GM04503 (cell line): ENCODE measurements around the gene MUC13.
A peak's percentile ranks its signal among the peaks of the same experiment; 100 is the strongest.

Experiments
- DNase-seq: peaks from one replicate; pipeline ENCODE4 v3.0.0-alpha.2; 2012; ENCODE audit warnings: low read depth

The MUC13 gene

DNA sequence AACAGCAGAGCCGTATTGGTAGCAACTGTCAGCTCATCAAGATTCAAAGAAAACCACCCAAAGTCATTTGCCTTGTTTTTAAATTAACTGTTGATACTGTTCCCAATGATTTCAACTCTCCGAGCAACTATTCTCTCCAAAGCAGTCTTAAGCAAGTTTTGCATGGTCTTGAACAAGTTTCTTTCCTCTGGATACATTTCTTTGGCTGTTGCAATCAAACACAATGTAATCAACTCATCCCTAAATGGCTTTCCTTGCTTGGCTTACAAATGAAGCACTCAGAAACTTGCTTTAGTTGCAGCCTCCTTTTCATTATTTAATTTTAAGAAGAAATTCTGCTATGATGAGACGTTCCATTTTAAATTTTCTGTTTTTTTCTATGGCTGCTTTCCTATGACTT, 15.5 kb upstream of the MUC13 start:
- no peak for DNase-seq

DNA sequence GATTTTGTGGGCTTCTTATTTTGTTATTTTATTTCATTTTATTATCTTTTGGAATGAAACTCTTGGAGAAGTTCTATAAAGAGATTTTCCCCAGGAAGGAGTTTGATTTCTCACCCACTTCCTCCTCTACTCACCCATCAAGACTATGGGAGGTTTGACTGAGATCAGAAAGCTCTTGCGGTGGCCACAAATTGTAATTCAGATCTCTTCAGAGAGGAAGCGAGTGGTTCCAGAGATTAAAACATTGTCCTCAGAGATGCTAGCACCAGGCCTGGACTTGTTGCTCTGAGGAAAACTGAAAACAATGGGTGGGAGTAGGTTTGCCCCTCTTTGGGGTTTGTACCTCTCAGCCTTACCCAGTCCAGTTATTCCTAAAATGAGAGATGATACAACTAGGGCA, 8.1 kb upstream of the MUC13 start:
- no peak for DNase-seq

DNA sequence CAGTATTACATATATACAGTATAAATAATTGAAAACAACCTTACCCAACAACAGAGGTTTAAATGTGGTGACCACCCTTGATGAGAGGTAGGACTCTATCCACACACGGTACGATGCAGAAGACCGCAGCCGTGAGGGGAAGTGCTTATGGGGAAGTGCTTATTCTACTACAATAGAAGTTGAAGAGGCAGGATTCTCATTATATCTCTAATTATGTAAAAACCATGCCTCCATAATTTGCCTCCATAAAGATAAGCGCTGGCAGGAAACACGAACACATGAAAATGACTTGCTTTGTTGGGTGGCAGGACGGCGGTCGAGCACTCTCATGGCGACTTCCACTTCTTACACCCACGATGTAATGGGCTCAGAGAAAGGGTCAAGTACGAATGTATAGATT, 7.2 kb upstream of the MUC13 start:
- DNase-seq = no peak

DNA sequence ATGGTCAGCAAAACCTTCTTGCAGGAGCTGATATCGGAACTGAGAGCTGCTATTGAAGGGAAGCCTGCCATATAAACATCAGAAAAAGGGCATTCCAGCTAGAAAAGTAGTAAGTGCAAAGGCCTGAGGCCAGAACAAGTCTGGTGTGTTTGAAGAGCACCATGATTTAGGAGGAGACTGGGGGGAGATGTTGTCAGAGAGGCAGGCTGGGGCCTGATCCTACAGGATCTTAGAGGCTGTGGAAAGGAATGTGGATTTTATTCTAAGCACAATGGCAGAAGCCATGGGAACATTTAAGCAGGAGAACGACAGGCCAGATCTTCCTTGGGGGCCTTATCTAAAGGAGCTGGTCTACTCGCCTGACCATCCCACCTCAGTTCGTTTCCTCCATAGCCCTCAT, 5.1 kb upstream of the MUC13 start:
- DNase-seq = no peak

DNA sequence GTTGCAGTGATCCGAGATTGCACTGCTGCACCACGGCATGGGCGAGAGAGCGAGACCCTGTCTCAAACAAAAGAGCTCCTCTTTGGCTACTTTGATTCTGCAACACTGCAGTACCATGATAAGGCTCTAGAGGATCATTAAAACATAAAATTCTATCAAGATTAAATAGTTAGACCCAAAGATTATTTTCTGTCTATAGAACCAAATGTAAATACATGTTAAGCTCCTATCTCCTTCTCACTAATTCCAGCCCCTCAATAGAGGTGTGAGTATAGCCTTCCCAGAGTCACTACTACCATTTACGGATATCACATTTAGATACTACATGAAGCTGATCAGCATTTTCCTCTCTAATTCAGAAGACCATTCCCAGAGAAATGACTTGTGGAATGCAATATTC, 4.3 kb upstream of the MUC13 start:
- DNase-seq = no peak

DNA sequence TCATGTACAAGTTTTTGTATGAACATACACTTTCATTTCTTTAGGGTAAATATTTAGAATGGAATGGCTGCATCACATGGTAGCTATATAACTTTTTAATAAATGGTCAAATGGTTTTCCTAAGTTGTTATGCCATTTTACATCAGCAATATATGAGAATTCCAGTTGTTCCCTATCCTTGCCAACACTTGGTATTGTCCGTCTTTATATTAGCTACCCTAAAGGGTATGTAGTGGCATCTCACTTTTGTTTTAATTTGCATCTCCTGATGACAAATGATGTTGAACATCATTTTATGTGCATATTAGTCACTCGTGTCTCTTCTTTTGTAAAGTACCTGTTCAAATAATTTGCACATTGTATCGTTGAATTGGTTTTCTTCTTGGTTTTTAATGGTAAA, 2.5 kb upstream of the MUC13 start:
- no peak for DNase-seq

DNA sequence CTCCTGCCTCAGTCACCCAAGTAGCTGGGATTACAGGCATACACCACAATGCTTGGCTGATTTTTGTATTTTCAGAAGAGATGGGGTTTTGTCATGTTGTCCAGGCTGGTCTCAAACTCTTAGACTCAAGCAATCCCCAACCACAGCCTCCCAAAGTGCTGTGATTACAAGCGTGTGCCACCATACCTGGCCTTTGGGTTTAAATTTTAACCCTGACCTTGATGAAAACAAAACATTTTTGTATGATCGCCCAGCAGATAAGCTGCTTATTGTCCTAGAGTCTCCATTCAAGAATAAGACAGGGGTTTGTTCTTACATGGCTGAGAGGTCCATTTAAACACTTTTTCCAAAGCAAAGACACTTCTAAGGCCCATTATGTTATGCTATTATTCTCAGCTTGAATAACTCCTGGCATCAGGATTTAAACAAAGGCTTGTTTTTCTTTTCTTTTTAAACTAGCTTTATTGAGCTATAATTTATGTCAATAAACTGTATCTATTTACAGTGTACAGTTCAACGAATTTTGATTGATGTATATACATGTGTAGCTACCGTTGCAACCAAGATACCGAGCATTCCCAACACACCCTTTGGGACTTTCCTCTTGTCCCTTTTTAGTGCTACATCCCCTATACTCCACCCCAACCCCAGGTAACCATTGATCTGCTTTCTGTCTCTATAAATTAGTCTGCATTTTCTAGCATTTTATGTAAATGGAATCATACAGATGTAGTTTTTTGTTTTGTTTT, 1.4 kb upstream of the MUC13 start:
- no peak for DNase-seq

DNA sequence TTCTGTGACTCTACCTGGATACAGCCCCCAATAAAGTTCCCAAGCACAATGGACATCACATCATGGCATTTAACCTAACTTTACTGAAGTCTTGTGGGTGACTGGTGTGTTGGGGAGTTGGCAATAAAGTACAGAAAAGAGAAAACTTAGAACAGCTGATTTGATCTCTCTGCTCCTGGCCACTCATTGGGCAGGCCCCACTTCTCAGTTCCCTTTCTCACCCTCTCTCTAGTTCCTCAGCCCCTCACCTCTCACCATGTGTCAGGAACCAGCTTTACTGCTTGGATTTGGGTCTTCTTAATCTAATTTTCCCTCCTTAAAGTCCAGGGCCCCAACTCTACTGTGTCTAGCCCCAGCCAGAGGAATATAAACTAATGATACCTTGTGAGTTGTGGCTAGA, 713 bp upstream of the MUC13 start:
- DNase-seq = no peak

DNA sequence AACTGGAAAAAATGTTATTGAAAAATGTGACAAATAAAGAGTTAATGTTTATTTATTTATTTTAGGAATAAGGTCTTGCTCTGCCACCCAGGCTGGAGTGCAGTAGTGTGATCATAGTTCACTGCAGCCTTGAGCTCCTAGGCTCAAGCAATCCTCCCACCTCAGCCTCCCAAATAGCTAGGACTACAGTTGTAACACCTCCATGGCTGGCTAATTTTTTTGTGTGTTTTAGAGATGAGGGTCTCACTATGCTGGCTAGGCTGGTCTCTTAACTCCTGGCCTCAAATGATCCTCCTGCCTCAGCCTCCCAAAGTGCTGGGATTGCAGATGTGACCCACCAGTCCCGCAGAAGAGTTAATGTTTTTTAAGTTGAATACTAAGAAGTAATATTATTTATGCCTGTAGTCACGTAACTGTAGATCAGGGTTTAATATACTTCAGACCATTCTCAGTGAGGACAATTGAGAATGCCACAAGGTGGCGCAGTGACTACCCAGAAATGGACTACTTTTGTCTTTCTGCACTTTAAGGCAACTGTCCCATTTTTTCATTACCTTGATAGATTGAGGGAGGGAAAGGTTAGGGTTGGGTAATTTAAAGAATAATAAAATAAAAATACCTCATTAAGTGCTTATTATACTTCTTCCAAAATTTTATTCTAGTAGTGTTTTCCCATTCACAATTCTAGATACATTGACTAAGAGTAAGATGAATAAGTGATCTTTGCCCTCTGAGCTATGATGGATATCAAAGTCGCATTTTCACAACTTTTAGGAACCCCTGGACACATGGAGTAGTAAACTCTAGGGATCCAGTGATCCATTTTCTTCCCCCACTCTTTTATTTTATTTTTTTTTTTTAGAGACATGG, 6.0 kb downstream of the MUC13 start:
- DNase-seq = no peak

DNA sequence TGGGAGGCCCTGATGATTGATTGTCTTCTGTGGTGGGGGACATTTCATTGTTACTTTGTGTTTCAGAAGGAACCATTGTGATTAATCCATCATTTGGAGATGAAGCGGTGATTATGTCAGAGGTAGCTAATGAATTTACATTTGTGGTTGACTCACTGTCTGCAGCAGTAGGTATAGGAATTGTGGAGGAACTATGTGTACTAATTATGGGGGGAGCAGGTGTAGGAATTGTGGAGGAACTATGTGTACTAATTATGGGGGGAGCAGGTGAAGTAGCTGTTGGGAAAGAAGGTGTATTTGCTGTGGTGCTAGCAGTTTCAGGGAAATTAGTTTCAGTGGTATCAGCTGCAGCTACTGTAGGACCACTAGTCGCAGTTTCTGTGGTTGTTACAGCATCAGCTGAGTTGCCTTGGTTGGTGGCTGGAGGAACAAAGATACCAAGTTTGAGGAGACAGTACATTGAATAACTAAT, 6.9 kb downstream of the MUC13 start:
- no peak for DNase-seq

DNA sequence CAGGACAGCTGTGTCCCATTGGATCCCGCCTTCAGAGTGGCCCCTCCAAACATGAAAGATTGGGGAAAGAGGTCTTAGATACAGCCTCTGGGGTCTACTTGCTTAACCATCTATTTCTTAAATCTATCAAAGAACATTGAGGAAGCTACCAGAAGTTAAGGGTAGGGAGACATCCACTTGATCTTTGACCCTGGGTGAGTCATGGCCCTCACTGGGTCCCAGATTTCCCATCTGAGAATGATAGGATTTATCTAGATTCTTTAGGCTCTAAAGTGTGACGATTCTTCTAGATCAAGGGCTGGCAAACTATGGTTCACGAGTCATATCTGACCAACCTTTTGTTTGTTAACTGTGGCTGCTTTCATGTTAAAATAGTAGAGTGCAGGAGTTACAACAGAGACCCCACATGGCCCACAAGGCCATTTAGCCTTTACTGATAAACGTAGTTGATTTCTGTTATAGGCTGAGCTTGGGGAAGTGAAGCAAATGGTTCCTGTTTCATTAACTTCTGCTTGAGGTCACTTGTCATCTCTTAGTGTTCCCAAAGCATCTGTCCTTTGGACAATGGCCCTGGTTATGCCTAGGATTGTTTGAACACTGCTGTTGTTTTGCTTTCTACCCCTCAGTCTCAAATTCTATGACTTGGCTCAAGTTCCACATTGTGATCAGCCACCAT, 8.0 kb downstream of the MUC13 start:
- no peak for DNase-seq

DNA sequence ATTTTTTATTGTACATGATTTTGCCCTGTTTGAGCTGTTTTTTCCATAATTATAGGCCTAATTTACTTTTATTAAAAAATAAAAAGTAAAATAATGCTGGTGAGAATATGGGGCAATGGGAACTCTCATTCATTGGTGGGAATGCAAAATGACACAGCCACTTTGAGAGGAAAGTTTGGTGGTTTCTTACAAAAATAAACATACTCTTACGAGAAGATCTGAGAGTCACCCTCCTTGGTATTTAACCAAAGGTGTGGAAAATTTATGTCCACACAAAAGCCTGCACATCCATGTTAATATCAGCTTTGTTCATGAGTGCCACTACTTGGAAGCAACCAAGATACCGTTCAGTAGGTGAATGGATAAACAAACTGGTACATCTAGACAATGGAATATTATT, 9.8 kb downstream of the MUC13 start:
- DNase-seq = no peak

DNA sequence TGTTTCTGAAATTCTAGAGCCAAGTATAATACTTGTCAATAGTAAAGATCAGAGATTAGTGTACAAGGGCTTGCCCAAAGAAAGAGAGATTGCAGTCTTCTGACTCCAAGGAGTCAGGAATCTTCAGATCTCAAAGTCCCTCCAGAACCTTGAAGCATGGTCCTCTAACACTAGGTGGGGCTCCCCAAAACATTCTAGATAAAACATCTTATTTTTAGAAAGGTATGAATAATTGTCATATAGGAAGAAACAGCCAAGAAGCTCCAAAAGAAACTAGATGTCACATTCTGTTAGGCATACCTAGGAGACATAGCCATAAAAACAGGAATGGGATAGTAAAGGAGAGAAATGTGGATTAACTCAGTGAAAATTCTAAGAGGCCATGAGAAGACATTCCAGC, 10.7 kb downstream of the MUC13 start:
- no peak for DNase-seq

DNA sequence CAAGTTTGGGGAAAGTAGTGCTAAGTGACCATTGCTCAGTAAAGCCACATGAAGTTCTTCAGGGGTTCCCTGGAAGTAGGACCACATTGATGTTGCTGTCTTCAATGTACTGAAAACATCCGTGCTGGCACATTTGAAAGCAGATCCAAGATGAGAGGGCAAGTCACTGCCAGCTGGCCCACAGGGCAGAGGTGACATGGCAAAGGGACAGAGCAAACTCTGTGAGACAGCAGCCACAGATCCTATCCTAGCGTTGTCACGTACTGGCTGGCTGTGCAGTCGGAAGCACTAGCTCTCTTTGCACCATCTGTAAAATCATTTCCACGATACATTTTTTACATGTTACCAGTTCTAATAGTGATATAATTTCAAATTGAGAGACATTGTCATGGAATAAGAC, 13.8 kb downstream of the MUC13 start:
- DNase-seq = no peak

DNA sequence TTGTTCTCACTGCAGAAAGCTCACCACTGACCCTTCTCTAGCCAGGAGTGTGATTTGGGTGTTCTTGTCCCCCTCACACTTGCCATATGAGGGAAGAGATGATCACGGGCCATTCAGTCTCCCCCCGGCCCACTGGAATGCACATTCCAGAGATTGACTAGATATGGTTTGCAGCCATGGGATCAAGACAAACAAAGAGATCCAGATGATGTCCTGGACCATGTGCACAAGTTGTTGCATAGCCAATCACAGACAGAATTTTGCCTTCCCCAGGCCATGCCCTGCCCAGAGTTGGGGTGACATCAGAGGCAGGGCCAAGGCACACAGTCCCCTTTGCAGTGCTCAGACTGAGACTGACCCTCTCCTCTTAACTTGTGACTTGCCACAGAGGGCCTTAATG, 14.8 kb downstream of the MUC13 start:
- DNase-seq = peak; percentile 46

DNA sequence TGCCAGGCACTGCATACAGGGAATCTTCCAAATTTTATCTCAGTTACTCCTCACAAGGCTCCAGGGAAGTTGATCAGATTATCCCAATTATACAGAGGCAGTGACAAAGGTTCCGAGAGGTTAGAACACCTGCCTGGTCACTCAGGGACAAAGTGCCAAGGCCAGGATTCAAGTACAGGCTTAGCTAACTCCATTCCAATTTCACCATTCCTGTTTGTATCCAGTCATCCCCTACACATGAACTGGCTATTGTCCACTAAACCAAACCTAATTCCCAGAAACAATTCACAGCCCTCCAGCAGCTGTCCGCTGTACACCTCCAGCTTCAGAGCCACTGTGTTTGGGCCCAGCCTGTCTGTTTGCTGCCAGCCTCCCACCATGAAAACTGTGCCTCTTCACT, 16.0 kb downstream of the MUC13 start:
- DNase-seq = no peak

DNA sequence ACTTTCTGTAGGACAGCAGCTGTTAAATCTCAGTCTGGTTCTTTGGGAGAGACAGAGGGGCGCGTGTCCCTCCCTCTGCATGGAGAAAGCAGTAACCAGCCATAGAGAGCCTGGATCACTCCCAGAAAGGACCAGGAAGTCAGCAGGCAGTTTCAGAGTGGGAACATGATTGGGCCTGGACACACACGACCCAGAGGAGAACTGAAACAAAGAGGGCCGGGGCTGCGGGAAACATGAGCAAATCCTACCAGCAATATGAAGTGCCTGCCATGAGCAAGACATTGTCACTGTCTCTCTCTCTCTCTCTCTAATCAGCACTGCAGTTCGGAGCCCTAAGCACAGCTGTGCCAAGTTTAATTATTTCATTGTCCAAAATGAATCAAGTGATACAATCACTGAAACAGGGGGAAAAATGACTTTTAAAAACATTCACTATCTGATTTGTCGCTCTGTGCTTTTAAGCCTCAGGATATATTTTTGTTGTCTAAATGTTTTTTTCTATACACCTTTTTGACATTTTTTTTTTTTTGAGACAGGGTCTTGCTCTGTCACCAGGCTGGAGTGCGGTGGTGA, 17.6 kb downstream of the MUC13 start:
- no peak for DNase-seq

DNA sequence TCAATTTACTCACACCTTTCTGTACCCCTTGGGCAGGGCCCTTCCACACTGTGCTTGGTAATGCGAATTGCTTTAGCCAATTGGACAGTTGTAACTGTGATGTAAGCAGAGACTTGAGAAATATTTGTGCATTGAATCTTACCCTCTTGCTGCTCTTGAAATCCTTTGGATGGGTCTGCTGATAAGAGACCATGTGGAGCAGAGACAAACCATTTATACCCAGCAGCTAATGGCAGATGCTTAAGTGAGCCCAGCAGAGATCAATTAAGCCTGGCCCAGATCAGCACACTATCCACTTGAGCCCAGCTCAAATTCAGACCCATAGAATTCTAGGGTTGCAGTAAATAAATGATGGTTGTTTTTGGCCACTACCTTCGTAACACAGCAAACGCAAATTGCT, 19.3 kb downstream of the MUC13 start:
- no peak for DNase-seq

DNA sequence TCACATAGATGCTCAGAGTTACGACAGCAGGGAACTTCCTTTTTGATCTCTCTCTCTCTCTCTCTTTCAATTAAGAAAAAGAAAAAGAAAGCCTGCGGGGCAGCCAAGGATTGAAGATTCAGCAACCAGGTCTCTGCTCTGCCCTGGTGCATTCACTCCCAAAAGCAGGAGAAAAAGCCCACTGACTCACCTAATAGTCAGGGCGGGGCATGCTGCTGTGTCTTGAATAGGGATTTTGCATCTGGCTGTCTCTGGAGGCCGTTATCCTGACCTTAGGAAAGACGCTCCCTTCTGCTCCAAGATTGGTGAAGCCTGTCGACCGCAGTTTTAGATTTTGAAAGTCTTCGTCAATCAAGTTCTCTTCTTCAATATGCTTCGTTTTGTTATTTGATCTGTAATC, 26.6 kb downstream of the MUC13 start:
- DNase-seq = no peak

DNA sequence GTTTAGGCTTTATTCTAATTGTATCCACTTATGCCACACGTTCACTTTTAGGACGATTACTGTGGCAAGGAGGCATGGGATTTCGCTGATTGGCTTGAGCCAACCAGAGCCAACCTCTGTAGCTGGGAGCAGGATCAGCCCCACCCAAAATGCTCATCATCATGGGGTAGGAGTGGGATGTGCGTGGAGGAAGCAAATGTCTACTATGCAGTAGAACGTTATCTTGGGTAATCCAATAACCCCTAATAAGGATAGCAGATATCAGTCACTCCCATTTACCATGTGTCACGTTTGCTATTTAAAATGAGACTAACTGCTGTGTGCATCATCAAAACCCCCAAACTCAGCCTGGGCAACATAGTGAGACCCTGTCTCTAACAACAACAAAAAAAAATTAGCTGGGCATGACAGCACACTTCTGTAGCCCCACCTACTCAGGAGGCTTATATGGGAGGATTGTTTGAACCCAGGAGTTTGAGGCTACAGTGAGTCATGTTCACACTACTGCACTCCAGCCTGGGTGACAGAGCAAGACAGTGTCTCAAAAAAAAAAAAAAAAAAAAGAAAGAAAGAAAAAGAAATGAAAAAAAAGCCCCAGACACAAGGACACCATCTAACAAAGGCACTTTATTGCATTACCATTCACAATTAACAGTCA, 29.6 kb downstream of the MUC13 start:
- DNase-seq = no peak

DNA sequence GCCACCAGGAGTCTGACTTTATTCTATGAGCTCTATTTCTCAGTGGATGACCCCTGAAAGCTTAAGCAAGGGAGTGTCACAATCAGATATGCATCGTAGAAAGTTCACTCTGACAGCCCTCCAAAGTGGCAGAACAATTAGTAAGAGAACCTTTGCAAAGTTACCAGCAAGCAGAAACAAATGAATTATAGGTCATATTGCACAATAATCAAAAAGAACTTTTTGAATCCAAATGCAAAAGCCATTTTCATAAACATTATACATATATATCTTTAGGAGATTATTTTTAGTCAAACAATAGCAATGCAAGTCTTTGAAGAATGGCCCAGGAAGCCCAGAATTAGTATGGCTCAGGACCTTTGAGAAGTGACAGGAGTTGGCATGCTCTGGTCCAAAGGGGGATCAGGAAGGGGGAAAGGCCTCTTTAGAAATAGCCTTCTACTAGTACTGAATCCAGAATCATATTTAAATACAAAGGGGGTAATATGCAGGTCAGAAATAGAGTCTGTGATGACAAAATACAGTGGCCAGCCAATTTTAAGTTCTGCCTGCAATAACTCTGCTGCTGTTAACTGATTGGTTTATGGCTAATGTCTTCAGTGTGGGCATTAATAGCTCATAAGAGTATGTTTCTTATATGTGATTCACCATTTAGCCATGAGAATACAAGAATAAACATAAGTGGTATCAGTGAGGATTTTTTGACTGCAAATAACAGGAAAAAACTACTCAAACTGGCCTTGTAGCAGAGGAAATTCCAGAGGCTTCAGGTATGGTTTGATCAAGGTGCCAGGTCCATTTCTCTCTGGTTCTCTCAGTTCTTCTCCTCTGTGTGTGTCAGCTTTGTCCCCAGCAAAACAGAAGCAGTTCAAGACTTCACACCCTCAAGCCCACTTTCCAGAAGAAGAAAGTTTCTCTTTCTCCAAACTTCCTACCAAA, 30.4 kb downstream of the MUC13 start:
- DNase-seq = no peak
